ENCODE measurements around the gene ITGA3. TPM values are rescaled to one million over a fixed set of nuclear protein-coding genes. Genes with fewer than 3 reads are reported as not detected.

Gene ITGA3
- total and polyA plus RNA-seq, 2 of the 13 experiments (the other 11 are each of a cell fraction or from before 2014, with no cell fraction given), result 0.48 to 0.69 TPM

GRCh38 chr17:50056217-50056960 lies 479 bp downstream of the ITGA3 start (continued):
- TF ChIP-seq SP5 (CRISPR knock-in tag; IDR thresholded peaks at IDR 0.05; ENCODE audit: borderline replicate concordance, low read depth), result no peak

GRCh38 chr17:50056961-50057330 lies 1.0 kb downstream of the ITGA3 start:
- intact Hi-C loops (cut with micrococcal nuclease; ENCODE audit: unreplicated experiment) (loop anchor here (2.0 kb wide), 1 partner anchor 30 kb away; no protein-coding TSS in a partner anchor), in situ Hi-C loops (cut with HindIII; ENCODE audit: extremely low pct_ligation_motif_present, low pct_unique_long_range_greater_than_20kb) (no loop called here)
- Histone ChIP-seq H2AFZ (ENCODE audit: low read length) (no peak overlapping the region), H3K36me3 (replicated peaks in 1 of 2; ENCODE audit: control insufficient read depth in 1 of 2, insufficient read depth in 2 of 2, low read length in 2 of 2) (no peaks in the 10 kb centered on the region), H3K4me1 (ENCODE audit: insufficient read depth, low read length) (peaks cover 51% of the 10 kb centered on the region), H3K9me3 (ENCODE audit: low read length) (no peaks in the 10 kb centered on the region), H3K9ac (ENCODE audit: insufficient read depth, low read depth, low read length) (no peak overlapping the region), H3K4me2 (ENCODE audit: low read depth, low read length) (peak overlapping the region; percentile 90; the same call in 1 of the 2 replicates), H3K27me3 (ENCODE audit: control insufficient read depth in 1 of 2, insufficient read depth in 2 of 2, low read length in 2 of 2) (peaks cover 10 to 84% of the 10 kb centered on the region in 2 experiments), H3K4me3 (replicated peaks in 1 of 3; ENCODE audit: insufficient read depth in 1 of 3, low read depth in 2 of 3, low read length in 3 of 3) (peak overlapping the region in 1 of 3 experiments; percentile 75; a peak in 1 of 6 replicates), H3K79me2 (ENCODE audit: insufficient read depth, low read length) (no peaks in the 10 kb centered on the region), H3K27ac (ENCODE audit: extremely low read length, insufficient read depth, low read length) (no peak overlapping the region), H4K20me1 (ENCODE audit: insufficient read depth, low read length) (no peaks in the 10 kb centered on the region)
- TF ChIP-seq RBAK (CRISPR knock-in tag; IDR thresholded peaks at IDR 0.05) (no peak), ZNF512B (CRISPR knock-in tag; IDR thresholded peaks at IDR 0.05; ENCODE audit: borderline replicate concordance) (0 out of 2 replicates have a peak, but pooled peaks have one; percentile 4), SMAD9 (CRISPR knock-in tag; IDR thresholded peaks at IDR 0.05) (no peak)
- ChIA-PET POLR2A (no interaction called here), CTCF (ENCODE audit: low intra/inter-chr PET ratio, low total read pairs) (interaction anchor here (2.1 kb wide), 1 partner anchor 23 kb away, joined by 6 read pairs; no protein-coding TSS in a partner anchor)
- no peak for FAIRE-seq
- ATAC-seq, result no peak
- no TSS peak for BruUV-seq (replicated peaks)
- 21% methylated on average over 15 of the region's 15 CpGs for WGBS (ENCODE audit: low lambda C conversion rate)
- no peak for DNase-seq (ENCODE audit: low spot score)
